H1 (cell line): Measurements from ENCODE around the gene PPIA. TPM values are rescaled to one million over a fixed set of nuclear protein-coding genes. Genes with fewer than 3 reads are reported as not detected.

ENCODE experiments used
- CTCF ChIA-PET: fragments of 300-600 bp; sonication (Branson Sonifier 250); formaldehyde crosslinking; loops from one replicate; lab custom pipeline; 2021; ENCODE audit not compliant: partially characterized antibody; lab: Charles Lee
- POLR2A ChIA-PET: fragments of 300-600 bp; sonication (Branson Sonifier 250); formaldehyde crosslinking; loops from one replicate; lab custom pipeline; 2021; ENCODE audit warnings: inconsistent platforms; ENCODE audit not compliant: partially characterized antibody; lab: Charles Lee
- DNase-seq, 2 experiments: peaks; one replicate each; pipeline versions ENCODE4 v3.0.0 to v3.0.0-alpha.2; 2010 to 2022; ENCODE audit warnings: low spot score in 2 of 2, low read depth in 1 of 2, mixed read lengths in 1 of 2
- FAIRE-seq: peaks from 2 replicates; lab custom pipeline; 2011; peaks lifted over from hg19 to GRCh38; lab: Jason Lieb, UNC
- H2AFZ ChIP-seq: 2 replicates; pipeline ENCODE4 v1.8.1; 2012; ENCODE audit warnings: low read length, inconsistent platforms
- H2AK5ac ChIP-seq: 2 replicates; pipeline ENCODE4 v1.6.1; 2013; ENCODE audit warnings: low read depth, low read length
- H2BK120ac ChIP-seq: replicated peaks from 2 replicates; pipeline ENCODE3; 2013; ENCODE audit warnings: low read depth, low read length, inconsistent platforms
- H2BK12ac ChIP-seq: 2 replicates; pipeline ENCODE4 v1.6.1; 2013; ENCODE audit warnings: low read depth, low read length
- H2BK15ac ChIP-seq: 2 replicates; pipeline ENCODE4 v1.6.1; 2013; ENCODE audit warnings: low read length
- H2BK20ac ChIP-seq: 2 replicates; pipeline ENCODE4 v1.6.1; 2013; ENCODE audit warnings: low read length
- H2BK5ac ChIP-seq: 2 replicates; pipeline ENCODE4 v1.6.1; 2013; ENCODE audit warnings: low read depth, low read length
- H3K14ac ChIP-seq: 2 replicates; pipeline ENCODE4 v1.6.1; 2013; ENCODE audit warnings: inconsistent platforms; ENCODE audit not compliant: insufficient read length
- H3K18ac ChIP-seq: 2 replicates; pipeline ENCODE4 v1.6.1; 2013; ENCODE audit warnings: low read length; ENCODE audit errors: extremely low read depth
- H3K23ac ChIP-seq: 2 replicates; pipeline ENCODE4 v1.6.1; 2013; ENCODE audit warnings: inconsistent platforms; ENCODE audit not compliant: insufficient read length
- H3K23me2 ChIP-seq: 2 replicates; pipeline ENCODE4 v1.6.1; 2013; ENCODE audit warnings: low read depth, low read length
- H3K27ac ChIP-seq: 2 replicates; pipeline ENCODE4 v1.6.1; 2011; ENCODE audit warnings: low read depth, low read length, inconsistent platforms
- H3K27me3 ChIP-seq, 4 experiments: replicated peaks in 1 of 4; 1 replicate in 1 of 4; 2 replicates in 3 of 4; pipeline versions ENCODE4 v1.6.1 to v1.8.1; 2011 to 2013; ENCODE audit warnings: low read length in 3 of 4, mild to moderate bottlenecking in 3 of 4, inconsistent platforms in 2 of 4, mixed read lengths in 2 of 4, moderate library complexity in 1 of 4; ENCODE audit not compliant: control insufficient read depth in 3 of 4, insufficient read depth in 3 of 4; ENCODE audit errors: extremely low read depth in 1 of 4
- H3K36me3 ChIP-seq, 4 experiments: 2 replicates each; pipeline versions ENCODE4 v1.6.1 to v1.8.1; 2011 to 2013; ENCODE audit warnings: mild to moderate bottlenecking in 4 of 4, low read length in 3 of 4, moderate library complexity in 2 of 4, control low read depth in 1 of 4, inconsistent platforms in 1 of 4; ENCODE audit not compliant: insufficient read depth in 4 of 4, control insufficient read depth in 2 of 4
- H3K4ac ChIP-seq: replicated peaks from 2 replicates; pipeline ENCODE3; 2013; ENCODE audit warnings: low read length, low read depth, mixed read lengths, inconsistent platforms; ENCODE audit not compliant: insufficient read length
- H3K4me1 ChIP-seq, 4 experiments: replicated peaks in 1 of 4; 1 replicate in 1 of 4; 2 replicates in 3 of 4; pipeline versions ENCODE4 v1.6.1 to v1.8.1; 2011 to 2013; ENCODE audit warnings: low read length in 3 of 4, inconsistent platforms in 2 of 4, mixed read lengths in 1 of 4; ENCODE audit not compliant: insufficient read depth in 4 of 4, control insufficient read depth in 3 of 4
- H3K4me2 ChIP-seq, 2 experiments: 2 replicates each; pipeline versions ENCODE4 v1.6.1 to v1.8.1; 2011 to 2013; ENCODE audit warnings: low read depth in 2 of 2, low read length in 2 of 2, control low read depth in 1 of 2, inconsistent platforms in 1 of 2, mild to moderate bottlenecking in 1 of 2; ENCODE audit not compliant: insufficient read depth in 1 of 2
- H3K4me3 ChIP-seq, 4 experiments: fragments of 200-600, 300-600 bp in 1 of 4; sonication (generic), shearing (Covaris generic), sonication (Bioruptor Twin) in 1 of 4; 2 replicates each; pipeline versions ENCODE4 v1.5.1 to v1.8.1; 2011 to 2016; ENCODE audit warnings: low read length in 4 of 4, low read depth in 3 of 4, control low read depth in 2 of 4, inconsistent platforms in 2 of 4, mild to moderate bottlenecking in 2 of 4, mixed read lengths in 1 of 4, moderate library complexity in 1 of 4; ENCODE audit not compliant: insufficient read depth in 2 of 4; ENCODE audit errors: extremely low read depth in 1 of 4
- H3K56ac ChIP-seq: replicated peaks from 2 replicates; pipeline ENCODE3; 2013; ENCODE audit warnings: low read depth, mild to moderate bottlenecking, mixed read lengths, low read length, inconsistent platforms; ENCODE audit not compliant: insufficient read length
- H3K79me1 ChIP-seq: 2 replicates; pipeline ENCODE4 v1.6.1; 2013; ENCODE audit warnings: low read depth, low read length, control low read depth
- H3K79me2 ChIP-seq, 2 experiments: 2 replicates each; pipeline versions ENCODE4 v1.6.1 to v1.8.1; 2012 to 2013; ENCODE audit warnings: low read length in 2 of 2, mild to moderate bottlenecking in 2 of 2, inconsistent platforms in 1 of 2; ENCODE audit not compliant: insufficient read depth in 2 of 2, control insufficient read depth in 1 of 2
- H3K9ac ChIP-seq, 4 experiments: replicated peaks in 1 of 4; 1 replicate in 1 of 4; 2 replicates in 3 of 4; pipeline versions ENCODE4 v1.6.1 to v1.8.1; 2011 to 2013; ENCODE audit warnings: low read depth in 3 of 4, low read length in 3 of 4, control low read depth in 2 of 4, mild to moderate bottlenecking in 2 of 4, moderate library complexity in 2 of 4, inconsistent platforms in 1 of 4; ENCODE audit errors: extremely low read depth in 1 of 4
- H3K9me3 ChIP-seq, 2 experiments: 2 replicates each; pipeline versions ENCODE4 v1.6.1 to v1.8.1; 2012 to 2013; ENCODE audit warnings: mild to moderate bottlenecking in 2 of 2, moderate library complexity in 2 of 2, control low read depth in 1 of 2, inconsistent platforms in 1 of 2, low read depth in 1 of 2, low read length in 1 of 2, mixed read lengths in 1 of 2; ENCODE audit not compliant: insufficient read depth in 2 of 2
- H4K20me1 ChIP-seq, 2 experiments: replicated peaks in 1 of 2; 2 replicates each; pipeline versions ENCODE3 to v1.8.1; 2011 to 2013; ENCODE audit warnings: inconsistent platforms in 2 of 2, low read length in 2 of 2, mild to moderate bottlenecking in 1 of 2; ENCODE audit not compliant: insufficient read depth in 2 of 2, control insufficient read depth in 1 of 2
- H4K5ac ChIP-seq: 2 replicates; pipeline ENCODE4 v1.6.1; 2013; ENCODE audit warnings: low read length, low read depth, mixed read lengths, inconsistent platforms; ENCODE audit not compliant: insufficient read length
- H4K8ac ChIP-seq: 2 replicates; pipeline ENCODE4 v1.8.0; 2013; ENCODE audit warnings: mild to moderate bottlenecking, moderate library complexity, low read length, inconsistent platforms; ENCODE audit not compliant: insufficient read depth; ENCODE audit errors: extremely low read depth
- H4K91ac ChIP-seq: replicated peaks from 2 replicates; pipeline ENCODE3; 2013; ENCODE audit warnings: low read length, mixed read lengths, inconsistent platforms; ENCODE audit not compliant: insufficient read length
- KDM1A ChIP-seq: fragments of 200-600, 300-600 bp; sonication (generic); IDR thresholded peaks from 2 replicates; pipeline ENCODE4 v1.7.1; 2016; ENCODE audit warnings: mild to moderate bottlenecking, low read length, borderline replicate concordance
- MAFK ChIP-seq: IDR thresholded peaks from 2 replicates; pipeline ENCODE4 v1.6.1; 2012; ENCODE audit warnings: low read depth, mild to moderate bottlenecking, improper control_type of control experiment, low read length
- TAF1 ChIP-seq: IDR thresholded peaks from 2 replicates; pipeline ENCODE4 v1.6.1; 2011; ENCODE audit warnings: mild to moderate bottlenecking, low read depth, low read length
- YY1 ChIP-seq: IDR thresholded peaks from 2 replicates; pipeline ENCODE4 v1.6.1; 2011; ENCODE audit warnings: low read depth, mild to moderate bottlenecking, low read length
- WGBS, 2 experiments: shearing (Covaris generic) in 1 of 2; methylation state at CpG; one replicate each; pipeline versions ENCODE4 v1.1.6 to v1.1.7; 2013 to 2015; ENCODE audit warnings: low lambda C conversion rate in 2 of 2, mixed read lengths in 2 of 2, inconsistent platforms in 1 of 2, low coverage in 1 of 2, missing lambda C conversion rate in 1 of 2; ENCODE audit not compliant: insufficient replicate concordance in 2 of 2, insufficient coverage in 1 of 2, insufficient read length in 1 of 2; ENCODE audit errors: extremely low coverage in 1 of 2, missing lambda C conversion rate in 1 of 2; 5-methylcytosine and 5-hydroxymethylcytosine counted together
- polyA plus RNA-seq, 7 experiments: library from polyadenylated mRNA; depleted of rRNA in 3 of 7; stranded (reverse) in 5 of 7; unstranded in 2 of 7; fragments of >200 nt in 5 of 7; fragments of 200-250 nt in 2 of 7; gene quantifications; 1 replicate in 5 of 7; 2 replicates in 1 of 7; 4 replicates in 1 of 7; pipeline versions ENCODE4 v1.2.1 to v1.2.3, GENCODE V29; 2011 to 2013; ENCODE audit warnings: missing spikeins in 2 of 7, mixed read lengths in 2 of 7
- total RNA-seq: library from RNA; stranded (reverse); fragmentation: NEBNext Ultra II Directional; extraction: Animal tissue kit (Norgen Biotek cat#: 25700); gene quantifications from 2 replicates; pipeline ENCODE4 v1.2.1, GENCODE V29; 2021

PPIA gene
- total and polyA plus RNA-seq, 2 of the 8 experiments (the other 6 are each of a cell fraction or from before 2014, with no cell fraction given), result 2,865 to 5,394 TPM

DNA sequence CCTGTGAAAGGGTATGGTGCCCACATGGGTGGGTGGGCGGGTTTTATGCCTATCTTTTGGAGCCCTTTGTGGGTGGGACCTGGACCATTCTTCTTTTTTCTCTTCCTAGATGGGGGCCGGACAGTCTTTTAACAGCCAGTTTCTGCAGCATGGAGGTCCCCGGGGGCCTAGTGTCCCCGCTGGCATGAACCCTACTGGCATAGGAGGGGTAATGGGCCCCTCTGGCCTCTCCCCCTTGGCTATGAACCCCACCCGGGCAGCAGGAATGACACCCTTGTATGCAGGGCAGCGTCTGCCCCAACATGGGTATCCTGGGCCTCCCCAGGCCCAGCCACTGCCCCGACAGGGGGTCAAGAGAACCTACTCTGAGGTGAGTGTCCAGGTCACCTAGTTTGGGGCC is 38.7 kb upstream of the PPIA start:
- Histone ChIP-seq H4K8ac (no peak overlapping the region), H2BK5ac (no peak overlapping the region), H3K36me3 (peaks cover 3 to 46% (median 9%) of the 10 kb centered on the region in 4 experiments; a peak in 7 of 8 replicates), H3K23ac (no peak overlapping the region), H3K14ac (no peak overlapping the region), H4K20me1 (peaks cover 11 to 28% of the 10 kb centered on the region in 2 experiments), H2BK15ac (no peak overlapping the region), H3K9ac (no peak overlapping the region), H3K4me1 (no peaks in the 10 kb centered on the region), H4K91ac (no peak overlapping the region), H3K27me3 (no peaks in the 10 kb centered on the region; a peak in 1 of 7 replicates), H3K4me3 (no peak overlapping the region), H3K79me1 (peaks cover 3% of the 10 kb centered on the region; the same call in 1 of the 2 replicates), H4K5ac (no peak overlapping the region), H3K4ac (no peak overlapping the region), H2AK5ac (no peak overlapping the region), H3K56ac (no peak overlapping the region), H3K9me3 (no peaks in the 10 kb centered on the region), H3K79me2 (peaks cover 0 to 27% of the 10 kb centered on the region in 2 experiments; a peak in 2 of 4 replicates), H3K4me2 (no peak overlapping the region), H3K23me2 (no peaks in the 10 kb centered on the region), H2BK12ac (no peak overlapping the region), H2BK120ac (no peak overlapping the region), H2AFZ (no peak overlapping the region), H2BK20ac (no peak overlapping the region), H3K27ac (no peak overlapping the region), H3K18ac (no peak overlapping the region)
- POLR2A ChIA-PET, result interaction anchor here (1.4 to 2.7 kb wide), 3 partner anchors 10 to 14 kb away, joined by 3 to 12 read pairs (median 5); no protein-coding TSS in a partner anchor
- CTCF ChIA-PET, result interaction anchor here (0.9 kb wide), 1 partner anchor 9 kb away, joined by 3 read pairs; no protein-coding TSS in a partner anchor
- TF ChIP-seq MAFK (no peak), KDM1A (no peak), YY1 (no peak), TAF1 (no peak)
- FAIRE-seq, result no peak
- 93% methylated on average over 6 of the region's 7 CpGs; no CpG with 5 or more reads in 1 of the 2 experiments for WGBS, 2 experiments
- no peak for DNase-seq
